BE2C (cell line): ENCODE measurements around the gene TSHZ1.

Experiments used
- DNase-seq: peaks from one replicate; pipeline ENCODE4 v3.0.0-alpha.2; 2020
- H3K27me3 ChIP-seq: fragments of 250-450 bp; sonication (Bioruptor Pico); 2 replicates; pipeline ENCODE4 v1.5.1; 2020; ENCODE audit warnings: mild to moderate bottlenecking
- H3K36me3 ChIP-seq: fragments of 250-450 bp; sonication (Bioruptor Pico); 2 replicates; pipeline ENCODE4 v1.5.1; 2020; ENCODE audit warnings: mild to moderate bottlenecking
- H3K4me1 ChIP-seq: fragments of 250-450 bp; sonication (Bioruptor Pico); 2 replicates; pipeline ENCODE4 v1.5.1; 2020
- H3K4me3 ChIP-seq: 2 replicates; pipeline ENCODE4 v1.5.1; 2011; ENCODE audit warnings: low read depth, low read length
- H3K9me3 ChIP-seq: fragments of 250-450 bp; sonication (Bioruptor Pico); 2 replicates; pipeline ENCODE4 v1.5.1; 2020
- CTCF ChIP-seq: IDR thresholded peaks from 2 replicates; pipeline ENCODE4 v1.5.1; 2012; ENCODE audit warnings: mild to moderate bottlenecking, low read depth, low read length

Gene TSHZ1

GRCh38 chr18:75221397-75221796, 10.8 kb downstream of the TSHZ1 start:
- TF ChIP-seq CTCF, result no peak
- Histone ChIP-seq H3K9me3 (no peaks in the 10 kb centered on the region), H3K36me3 (no peaks in the 10 kb centered on the region), H3K4me1 (no peaks in the 10 kb centered on the region), H3K27me3 (no peaks in the 10 kb centered on the region), H3K4me3 (no peak overlapping the region)
- DNase-seq, result no peak

GRCh38 chr18:75221897-75222296, 11.3 kb downstream of the TSHZ1 start:
- Histone ChIP-seq H3K27me3 (no peaks in the 10 kb centered on the region), H3K36me3 (no peaks in the 10 kb centered on the region), H3K4me3 (no peak overlapping the region), H3K9me3 (no peaks in the 10 kb centered on the region), H3K4me1 (no peaks in the 10 kb centered on the region; the same call in 1 of the 2 replicates)
- TF ChIP-seq CTCF, result no peak
- DNase-seq, result no peak

GRCh38 chr18:75222407-75222806, 11.8 kb downstream of the TSHZ1 start:
- DNase-seq, result no peak
- Histone ChIP-seq H3K4me3 (no peak overlapping the region), H3K27me3 (no peaks in the 10 kb centered on the region), H3K9me3 (no peaks in the 10 kb centered on the region), H3K36me3 (no peaks in the 10 kb centered on the region), H3K4me1 (no peaks in the 10 kb centered on the region; the same call in 1 of the 2 replicates)
- no peak for TF ChIP-seq CTCF

GRCh38 chr18:75223687-75224347, 13.2 kb downstream of the TSHZ1 start:
- no peaks in the 10 kb centered on the region for H3K27me3 ChIP-seq
- no peak overlapping the region for H3K4me3 ChIP-seq
- no peak for DNase-seq
- no peaks in the 10 kb centered on the region for H3K36me3 ChIP-seq
- H3K4me1 ChIP-seq, result no peaks in the 10 kb centered on the region; the same call in 1 of the 2 replicates
- no peaks in the 10 kb centered on the region for H3K9me3 ChIP-seq
- TF ChIP-seq CTCF, result no peak

- no peaks in the 10 kb centered on the region for H3K9me3 ChIP-seq
- no peaks in the 10 kb centered on the region; the same call in 1 of the 2 replicates for H3K4me1 ChIP-seq
- H3K4me3 ChIP-seq, result no peak overlapping the region
- H3K27me3 ChIP-seq, result no peaks in the 10 kb centered on the region
- no peak for TF ChIP-seq CTCF
- peak; percentile 58 for DNase-seq
- H3K36me3 ChIP-seq, result no peaks in the 10 kb centered on the region
These were observed 15.8 kb downstream of the TSHZ1 start for GRCh38 chr18:75226286-75226955.

GRCh38 chr18:75226956-75227316, 16.3 kb downstream of the TSHZ1 start:
- TF ChIP-seq CTCF, result no peak
- Histone ChIP-seq H3K9me3 (no peaks in the 10 kb centered on the region), H3K4me1 (no peaks in the 10 kb centered on the region; the same call in 1 of the 2 replicates), H3K36me3 (no peaks in the 10 kb centered on the region), H3K4me3 (no peak overlapping the region), H3K27me3 (no peaks in the 10 kb centered on the region)
- no peak for DNase-seq
